Neuronal stem cell (in vitro differentiated cells): Measurements from ENCODE around the gene IVNS1ABP.

Experiments
- DNase-seq: peaks from one replicate; pipeline ENCODE4 v3.0.0-alpha.2; 2013; ENCODE audit warnings: low spot score
- H2AFZ ChIP-seq: one replicate; pipeline ENCODE4 v1.6.1; 2013; ENCODE audit warnings: mild to moderate bottlenecking, low read length, inconsistent platforms
- H2AK5ac ChIP-seq: 2 replicates; pipeline ENCODE4 v1.6.1; 2013; ENCODE audit warnings: low read depth, mild to moderate bottlenecking, inconsistent platforms, low read length, moderate library complexity, mixed read lengths
- H2BK120ac ChIP-seq: 2 replicates; pipeline ENCODE4 v1.6.1; 2013; ENCODE audit warnings: low read depth, mild to moderate bottlenecking, inconsistent platforms, low read length, moderate library complexity, mixed read lengths
- H2BK12ac ChIP-seq: one replicate; pipeline ENCODE4 v1.6.1; 2013; ENCODE audit warnings: low read length, inconsistent platforms
- H2BK15ac ChIP-seq: 2 replicates; pipeline ENCODE4 v1.6.1; 2013; ENCODE audit warnings: mild to moderate bottlenecking, low read length, inconsistent platforms, mixed read lengths
- H2BK5ac ChIP-seq: one replicate; pipeline ENCODE4 v1.6.1; 2013; ENCODE audit warnings: inconsistent platforms, mild to moderate bottlenecking, low read length, moderate library complexity
- H3K14ac ChIP-seq: one replicate; pipeline ENCODE4 v1.6.1; 2013; ENCODE audit warnings: low read length, inconsistent platforms
- H3K18ac ChIP-seq: 2 replicates; pipeline ENCODE4 v1.6.1; 2013; ENCODE audit warnings: low read length, inconsistent platforms
- H3K23ac ChIP-seq: 2 replicates; pipeline ENCODE4 v1.6.1; 2013; ENCODE audit warnings: low read depth, mild to moderate bottlenecking, mixed read lengths, low read length, inconsistent platforms; ENCODE audit not compliant: poor library complexity
- H3K27ac ChIP-seq: replicated peaks from 3 replicates; pipeline ENCODE4 v1.5.1; 2013; ENCODE audit warnings: low read length, inconsistent platforms
- H3K27me3 ChIP-seq, 3 experiments: 2 replicates each; pipeline ENCODE4 v1.6.1; 2013; ENCODE audit warnings: low read length in 3 of 3, mild to moderate bottlenecking in 2 of 3, inconsistent platforms in 1 of 3, low read depth in 1 of 3, mixed read lengths in 1 of 3, moderate library complexity in 1 of 3; ENCODE audit not compliant: control insufficient read depth in 3 of 3, insufficient read depth in 3 of 3
- H3K36me3 ChIP-seq, 2 donors: replicated peaks in 1 of 2; 2 replicates each; pipeline ENCODE4 v1.6.1; 2013; ENCODE audit warnings: low read length in 2 of 2; ENCODE audit not compliant: control insufficient read depth in 2 of 2, insufficient read depth in 2 of 2
- H3K4ac ChIP-seq: 2 replicates; pipeline ENCODE4 v1.6.1; 2013; ENCODE audit warnings: inconsistent platforms, mild to moderate bottlenecking, low read length, moderate library complexity
- H3K4me1 ChIP-seq, 2 donors: 1 replicate in 1 of 2; 2 replicates in 1 of 2; pipeline ENCODE4 v1.6.1; 2013; ENCODE audit warnings: low read length in 2 of 2, low read depth in 1 of 2; ENCODE audit not compliant: control insufficient read depth in 2 of 2, insufficient read depth in 1 of 2
- H3K4me2 ChIP-seq: one replicate; pipeline ENCODE4 v1.6.1; 2013; ENCODE audit warnings: mild to moderate bottlenecking, low read length, inconsistent platforms; ENCODE audit not compliant: insufficient read depth, poor library complexity, severe bottlenecking
- H3K4me3 ChIP-seq, 2 donors: 2 replicates each; pipeline ENCODE4 v1.5.1; 2013; ENCODE audit warnings: low read length in 2 of 2, mild to moderate bottlenecking in 2 of 2, inconsistent platforms in 1 of 2, moderate library complexity in 1 of 2
- H3K79me1 ChIP-seq: one replicate; pipeline ENCODE4 v1.6.1; 2013; ENCODE audit warnings: low read depth, mild to moderate bottlenecking, inconsistent platforms, low read length, moderate library complexity
- H3K9ac ChIP-seq: one replicate; pipeline ENCODE4 v1.6.1; 2013; ENCODE audit warnings: mild to moderate bottlenecking, low read depth, low read length, inconsistent platforms; ENCODE audit not compliant: poor library complexity
- H3K9me3 ChIP-seq, 2 donors: replicated peaks in 1 of 2; 2 replicates each; pipeline versions ENCODE3 to v1.6.1; 2013; ENCODE audit warnings: low read length in 2 of 2, mild to moderate bottlenecking in 2 of 2, inconsistent platforms in 1 of 2, low read depth in 1 of 2, mixed read lengths in 1 of 2, moderate library complexity in 1 of 2; ENCODE audit not compliant: control insufficient read depth in 2 of 2, insufficient read depth in 1 of 2
- H4K8ac ChIP-seq: one replicate; pipeline ENCODE4 v1.6.1; 2013; ENCODE audit warnings: low read depth, mild to moderate bottlenecking, inconsistent platforms, low read length, moderate library complexity
- H4K91ac ChIP-seq: one replicate; pipeline ENCODE4 v1.6.1; 2013; ENCODE audit warnings: low read length, low read depth, mild to moderate bottlenecking, inconsistent platforms; ENCODE audit not compliant: poor library complexity
- WGBS, 2 donors: extraction: QIAGEN DNeasy Blood & Tissue Kit; methylation state at CpG; one replicate each; pipeline ENCODE4 v1.1.7; 2013; ENCODE audit warnings: missing lambda C conversion rate in 2 of 2, mixed read lengths in 1 of 2; ENCODE audit not compliant: insufficient read length in 2 of 2, insufficient replicate concordance in 1 of 2; ENCODE audit errors: extremely low coverage in 2 of 2; 5-methylcytosine and 5-hydroxymethylcytosine counted together

The IVNS1ABP gene

DNA sequence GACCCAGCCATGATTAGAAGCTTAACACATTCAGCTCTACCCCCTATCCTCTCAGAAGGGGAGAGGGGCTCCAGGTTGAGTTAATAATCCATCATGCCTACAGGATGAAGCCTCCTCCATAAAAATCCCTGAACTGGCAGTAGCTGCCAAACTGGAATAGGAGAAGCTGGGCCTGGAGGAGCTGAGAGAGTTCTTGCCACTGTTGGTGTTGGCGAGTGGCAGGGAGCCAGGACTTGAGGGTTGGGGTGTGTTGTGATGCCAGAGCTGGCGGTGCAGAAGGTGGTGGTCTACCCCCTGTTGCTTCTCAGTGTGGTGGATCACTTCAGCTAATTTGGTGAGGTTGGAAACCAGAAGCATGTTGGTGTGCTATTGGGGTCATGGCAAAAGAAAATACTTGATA lies 36.5 kb downstream of the IVNS1ABP start:
- Histone ChIP-seq H2BK120ac (no peak overlapping the region), H3K4ac (no peak overlapping the region), H2BK15ac (no peak overlapping the region), H3K27ac (no peak overlapping the region), H2AFZ (no peak overlapping the region), H3K79me1 (no peaks in the 10 kb centered on the region), H2AK5ac (no peak overlapping the region), H3K9ac (no peak overlapping the region), H4K8ac (no peak overlapping the region), H3K18ac (no peak overlapping the region), H3K9me3 (no peaks in the 10 kb centered on the region), H3K27me3 (no peaks in the 10 kb centered on the region), H3K4me1 (no peaks in the 10 kb centered on the region), H2BK5ac (no peak overlapping the region), H3K4me3 (no peak overlapping the region), H3K23ac (no peak overlapping the region), H3K4me2 (no peak overlapping the region), H3K36me3 (no peaks in the 10 kb centered on the region), H2BK12ac (no peak overlapping the region), H4K91ac (no peak overlapping the region), H3K14ac (no peak overlapping the region)
- WGBS, 2 donors: no CpG with 5 or more reads among the region's 2 CpGs
- no peak for DNase-seq

DNA sequence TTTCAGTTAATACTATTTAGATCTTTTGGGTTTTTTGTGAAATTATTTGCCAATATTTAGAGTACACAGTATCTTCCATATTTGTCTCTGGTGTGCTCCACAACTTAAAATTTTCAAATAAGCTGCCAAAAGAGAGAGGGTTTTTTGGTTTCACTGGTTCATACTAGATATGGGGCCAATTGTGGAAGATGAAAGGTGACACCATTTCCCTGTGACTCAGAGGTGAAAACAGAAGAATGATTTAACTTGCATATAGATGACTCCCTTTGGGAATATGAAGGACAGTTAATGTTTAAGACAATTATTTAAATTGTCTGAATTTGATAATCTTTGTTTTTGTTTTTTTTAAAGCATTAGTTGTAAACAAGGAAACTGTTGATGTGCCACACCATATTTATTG lies 37.5 kb downstream of the IVNS1ABP start:
- DNase-seq: no peak
- Histone ChIP-seq H2BK5ac (no peak overlapping the region), H3K4me1 (no peaks in the 10 kb centered on the region), H3K9me3 (no peaks in the 10 kb centered on the region), H3K9ac (no peak overlapping the region), H3K27me3 (no peaks in the 10 kb centered on the region), H3K23ac (no peak overlapping the region), H2AFZ (no peak overlapping the region), H3K4me3 (no peak overlapping the region), H3K14ac (no peak overlapping the region), H4K91ac (no peak overlapping the region), H3K27ac (no peak overlapping the region), H3K79me1 (no peaks in the 10 kb centered on the region), H2AK5ac (no peak overlapping the region), H4K8ac (no peak overlapping the region), H3K36me3 (no peaks in the 10 kb centered on the region), H2BK15ac (no peak overlapping the region), H3K18ac (no peak overlapping the region), H2BK12ac (no peak overlapping the region), H3K4ac (no peak overlapping the region), H2BK120ac (no peak overlapping the region), H3K4me2 (no peak overlapping the region)

DNA sequence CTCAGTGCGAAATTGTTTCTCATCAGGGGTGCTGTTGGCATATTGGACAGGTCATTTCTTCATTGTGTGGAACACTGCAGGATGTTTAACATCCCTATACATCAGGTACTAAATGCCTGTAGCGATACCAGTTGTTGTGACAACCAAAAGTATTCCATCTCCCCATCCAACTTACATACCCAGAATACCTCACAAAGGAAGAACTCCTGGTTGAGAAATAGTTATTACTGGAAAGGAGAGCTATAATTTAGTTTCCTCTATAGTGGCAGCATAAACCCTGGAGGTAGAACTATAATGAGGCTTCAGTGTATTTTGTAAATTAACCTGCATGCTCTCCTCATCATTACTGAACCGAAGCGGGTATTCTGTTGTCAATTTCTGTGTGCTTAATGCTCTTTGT lies 45.1 kb downstream of the IVNS1ABP start:
- no peak overlapping the region for H3K9ac ChIP-seq
- H2BK120ac ChIP-seq: no peak overlapping the region
- no peak overlapping the region for H4K91ac ChIP-seq
- H2BK15ac ChIP-seq: no peak overlapping the region
- no peak for DNase-seq
- H3K9me3 ChIP-seq: no peaks in the 10 kb centered on the region
- peaks cover 0 to 2% (median 0%) of the 10 kb centered on the region in 3 experiments for H3K27me3 ChIP-seq
- H3K4me3 ChIP-seq: no peak overlapping the region
- H3K4me1 ChIP-seq: peaks cover 0 to 4% of the 10 kb centered on the region in 2 donors
- H3K79me1 ChIP-seq: no peaks in the 10 kb centered on the region
- H4K8ac ChIP-seq: no peak overlapping the region
- H3K18ac ChIP-seq: no peak overlapping the region
- H3K4me2 ChIP-seq: no peak overlapping the region
- H2AFZ ChIP-seq: no peak overlapping the region
- H3K14ac ChIP-seq: no peak overlapping the region
- no peak overlapping the region for H2AK5ac ChIP-seq
- H2BK12ac ChIP-seq: no peak overlapping the region
- H3K4ac ChIP-seq: no peak overlapping the region
- H3K23ac ChIP-seq: no peak overlapping the region
- H3K36me3 ChIP-seq: no peaks in the 10 kb centered on the region
- no peak overlapping the region for H2BK5ac ChIP-seq
- WGBS, 2 donors: no CpG with 5 or more reads among the region's 4 CpGs
- H3K27ac ChIP-seq: no peak overlapping the region

DNA sequence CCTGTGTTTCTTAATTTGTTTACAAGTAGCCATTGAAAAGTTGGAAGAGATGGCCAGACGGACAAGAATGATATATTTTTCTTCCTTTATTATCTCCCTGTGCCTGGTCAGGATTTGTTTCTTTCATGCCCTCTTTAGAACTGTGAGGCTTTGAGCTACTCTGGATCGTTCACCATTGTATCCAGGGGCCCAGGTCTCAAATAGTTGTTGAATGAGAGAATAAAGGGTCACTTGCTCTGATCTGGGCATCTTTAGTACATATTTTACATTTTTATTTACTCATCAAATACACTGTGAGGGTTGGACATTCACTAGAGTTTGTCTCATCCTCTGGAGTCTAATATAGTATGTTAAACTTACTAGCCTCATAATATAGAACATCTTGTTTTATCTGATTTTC lies 48.7 kb downstream of the IVNS1ABP start:
- Histone ChIP-seq H2AFZ (no peak overlapping the region), H2BK120ac (no peak overlapping the region), H2BK5ac (no peak overlapping the region), H3K14ac (no peak overlapping the region), H3K9me3 (no peaks in the 10 kb centered on the region), H4K8ac (no peak overlapping the region), H3K4ac (no peak overlapping the region), H3K4me2 (no peak overlapping the region), H2BK12ac (no peak overlapping the region), H3K36me3 (no peaks in the 10 kb centered on the region), H3K79me1 (no peaks in the 10 kb centered on the region), H3K23ac (no peak overlapping the region), H3K27ac (no peak overlapping the region), H3K4me3 (no peak overlapping the region), H3K18ac (no peak overlapping the region), H4K91ac (no peak overlapping the region), H3K27me3 (peaks cover 0 to 2% (median 0%) of the 10 kb centered on the region in 3 experiments), H2AK5ac (no peak overlapping the region), H2BK15ac (no peak overlapping the region), H3K4me1 (peaks cover 0 to 4% of the 10 kb centered on the region in 2 donors), H3K9ac (no peak overlapping the region)
- no peak for DNase-seq
- no CpG with 5 or more reads among the region's 2 CpGs for WGBS, 2 donors
